CD4-positive, alpha-beta T cell treated with Interleukin-17A for 1 hour (primary cell): Measurements from ENCODE around the gene RNF181.
"Not testable (repeated sequence)": the region's sequence is repeated elsewhere in the genome, so short reads cannot be mapped to it uniquely, and the experiment has no call there.

ENCODE experiments used
- DNase-seq: peaks from one replicate; pipeline ENCODE4 v3.0.0-alpha.2; 2020

Gene RNF181

DNA sequence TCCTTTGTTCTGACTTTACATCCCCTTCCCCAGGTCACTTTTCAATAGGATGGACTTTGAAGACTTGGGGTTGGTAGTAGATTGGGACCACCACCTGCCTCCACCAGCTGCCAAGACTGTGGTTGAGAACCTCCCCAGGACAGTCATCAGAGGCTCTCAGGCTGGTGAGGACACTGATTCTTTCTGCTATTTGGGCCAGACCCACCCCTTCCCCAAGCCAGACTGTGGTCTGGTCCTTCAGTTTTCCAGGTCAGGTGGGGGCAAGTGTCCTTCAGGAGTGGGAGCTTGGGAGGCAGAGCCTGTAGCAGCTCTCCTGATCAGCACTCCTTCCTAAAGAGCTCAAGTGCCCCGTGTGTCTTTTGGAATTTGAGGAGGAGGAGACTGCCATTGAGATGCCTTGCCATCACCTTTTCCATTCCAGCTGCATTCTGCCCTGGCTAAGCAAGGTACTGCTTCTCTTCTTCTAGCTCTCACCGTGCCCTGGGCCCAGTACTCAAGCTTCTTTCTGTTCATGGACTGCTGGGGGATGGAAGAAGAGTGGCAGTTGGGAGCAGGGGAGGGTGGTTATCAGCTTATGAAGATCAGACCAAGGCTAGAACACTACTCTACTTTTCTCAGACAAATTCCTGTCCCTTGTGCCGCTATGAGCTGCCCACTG, 1.1 kb downstream of the RNF181 start:
- DNase-seq, result no peak

DNA sequence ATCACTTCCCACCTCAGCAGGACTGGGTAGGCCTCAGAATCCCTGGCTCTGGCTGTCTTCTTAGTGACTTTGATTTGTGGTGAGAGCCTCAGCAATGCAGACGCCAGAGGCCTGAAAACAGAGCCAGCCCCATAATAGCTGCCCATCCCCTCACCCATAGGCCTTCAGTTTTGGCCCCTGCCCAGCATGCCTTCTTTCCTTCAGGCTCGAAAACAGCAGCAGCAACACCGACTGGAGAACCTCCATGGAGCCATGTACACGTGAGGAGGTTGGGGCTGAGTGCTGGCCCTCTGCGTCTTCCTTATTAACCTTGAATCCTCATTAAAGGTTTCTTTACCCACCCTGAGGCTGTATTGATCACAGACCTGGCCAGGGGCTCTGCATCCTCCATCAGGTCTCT, 1.7 kb downstream of the RNF181 start:
- DNase-seq, result no peak

DNA sequence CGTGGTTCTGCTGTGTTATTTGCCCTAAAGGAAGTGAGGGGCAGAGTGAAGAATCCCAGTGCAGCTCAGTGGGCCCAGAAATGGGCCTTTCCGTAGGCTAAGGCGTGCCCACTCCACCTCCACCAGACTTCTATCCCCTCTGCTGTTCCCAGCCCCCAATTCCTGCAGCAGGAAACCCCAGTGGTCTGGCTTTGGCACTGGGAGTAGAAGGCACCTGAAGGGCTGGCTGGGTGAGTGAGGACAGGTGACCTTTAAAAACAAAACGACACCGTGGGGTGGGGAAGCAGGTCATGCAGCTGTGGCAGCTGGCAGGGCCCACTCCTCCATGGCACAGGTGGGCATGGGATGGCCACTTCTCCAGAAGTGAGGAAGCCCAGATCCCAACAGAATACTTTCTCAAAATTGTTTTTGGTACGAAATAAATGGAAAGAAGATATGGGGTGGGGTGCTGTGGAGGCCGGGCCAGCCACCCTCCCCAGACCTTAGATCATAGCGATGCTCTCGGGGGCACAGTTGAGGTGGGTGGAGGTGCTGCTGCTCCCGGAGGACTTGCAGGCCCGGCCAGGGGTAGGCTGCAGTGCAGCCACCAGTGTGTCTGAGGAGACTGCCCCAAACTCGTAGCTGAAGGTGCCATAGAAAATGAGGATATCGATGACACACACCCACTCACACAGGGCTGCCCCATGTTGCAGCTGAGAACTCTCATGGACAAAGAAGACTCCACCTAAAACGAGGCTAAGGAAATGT, 3.2 kb downstream of the RNF181 start:
- DNase-seq, result no peak

DNA sequence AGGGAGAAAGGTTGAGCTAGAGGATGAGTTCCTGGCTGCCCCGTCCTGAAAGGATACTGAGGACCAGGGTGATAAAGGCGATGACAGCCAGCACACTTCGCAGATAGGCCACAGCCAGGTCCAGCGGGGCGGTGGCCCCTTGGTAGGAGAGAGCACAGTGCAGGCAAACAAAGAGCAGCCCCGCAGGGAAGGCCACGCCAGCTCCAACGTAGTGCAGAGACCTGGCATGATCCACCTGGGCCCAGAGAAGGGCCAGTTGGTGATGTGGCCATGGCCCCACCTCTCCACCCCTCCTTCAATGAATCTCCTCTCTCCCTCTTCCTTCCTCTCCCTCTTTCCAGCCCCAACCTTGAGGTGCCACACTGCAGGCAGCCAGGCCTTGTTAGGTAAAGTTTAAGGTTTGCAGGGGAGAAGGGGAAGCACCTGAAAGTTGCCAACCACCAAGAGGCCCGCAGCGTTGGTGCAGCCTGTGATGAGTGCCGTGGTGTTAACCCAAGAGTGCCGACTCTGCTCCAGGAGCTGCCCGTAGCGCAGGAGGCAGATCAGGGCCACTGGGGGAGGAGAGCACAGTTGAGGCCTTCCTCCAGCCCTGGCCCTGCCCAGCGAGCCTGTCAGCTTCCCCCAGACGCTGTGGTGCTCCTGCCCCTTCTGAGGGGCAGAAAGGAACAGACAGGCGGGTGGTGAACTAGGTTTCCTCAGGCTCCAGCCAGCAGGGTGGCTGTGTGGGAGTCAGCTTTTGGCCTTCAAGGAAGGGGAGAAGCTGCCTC, 4.1 kb downstream of the RNF181 start:
- DNase-seq, result no peak

DNA sequence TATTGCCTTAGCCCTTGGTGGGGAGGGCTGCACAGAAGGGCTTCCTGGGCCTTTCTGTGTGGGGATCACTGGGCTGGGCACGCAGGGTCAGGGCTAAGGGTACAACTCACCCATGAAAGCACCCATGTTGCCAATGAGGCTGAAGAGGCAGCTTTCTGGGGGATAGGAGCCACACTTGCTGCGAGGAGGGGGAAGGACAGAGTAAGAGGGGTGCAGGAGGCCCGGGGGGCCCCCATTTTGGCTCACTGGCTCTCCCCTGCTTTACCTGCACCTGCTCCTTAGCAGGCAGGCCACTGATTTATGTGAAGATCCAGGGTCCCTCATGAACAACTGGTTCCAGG, 4.7 kb downstream of the RNF181 start:
- DNase-seq, result no peak

DNA sequence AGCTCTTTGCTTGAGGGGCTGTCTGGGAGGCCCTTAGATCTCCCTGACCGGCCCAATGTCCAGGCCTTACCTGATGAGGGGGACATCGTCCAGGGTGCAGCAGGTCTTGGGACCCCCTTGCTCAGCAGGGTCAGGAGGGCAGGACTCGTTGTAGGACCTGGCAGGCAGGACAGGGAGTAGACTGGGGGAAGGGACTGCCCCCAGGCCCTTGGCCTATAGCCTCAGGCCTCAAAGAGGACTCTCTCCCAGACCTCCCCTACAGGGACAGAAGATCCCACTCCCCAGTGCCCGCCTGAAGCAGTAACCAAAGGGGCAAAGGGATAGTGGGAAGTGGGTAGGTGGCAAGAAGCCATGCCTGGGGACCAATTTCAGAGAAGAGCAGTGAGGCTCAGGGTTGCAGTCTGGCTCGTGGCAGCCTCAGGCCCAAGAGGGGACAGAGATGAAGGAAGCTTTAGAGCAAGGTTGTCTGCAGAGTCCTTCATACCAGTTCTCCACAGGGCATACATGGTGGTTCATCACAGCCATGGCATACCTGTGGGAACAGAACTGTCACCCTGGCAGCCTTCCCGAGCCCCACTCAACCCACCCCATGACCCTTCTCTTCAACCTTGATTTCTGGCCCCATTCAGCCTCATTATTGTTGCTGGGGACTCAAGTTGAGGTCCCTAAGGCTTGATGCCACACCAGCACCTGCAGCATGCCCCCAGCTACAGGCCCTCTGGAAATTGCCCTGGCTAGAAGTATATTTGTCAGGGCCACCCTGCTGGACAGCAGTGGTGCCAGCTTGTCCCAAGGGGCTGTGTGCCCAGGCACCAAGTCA, 5.6 kb downstream of the RNF181 start:
- DNase-seq, result no peak

DNA sequence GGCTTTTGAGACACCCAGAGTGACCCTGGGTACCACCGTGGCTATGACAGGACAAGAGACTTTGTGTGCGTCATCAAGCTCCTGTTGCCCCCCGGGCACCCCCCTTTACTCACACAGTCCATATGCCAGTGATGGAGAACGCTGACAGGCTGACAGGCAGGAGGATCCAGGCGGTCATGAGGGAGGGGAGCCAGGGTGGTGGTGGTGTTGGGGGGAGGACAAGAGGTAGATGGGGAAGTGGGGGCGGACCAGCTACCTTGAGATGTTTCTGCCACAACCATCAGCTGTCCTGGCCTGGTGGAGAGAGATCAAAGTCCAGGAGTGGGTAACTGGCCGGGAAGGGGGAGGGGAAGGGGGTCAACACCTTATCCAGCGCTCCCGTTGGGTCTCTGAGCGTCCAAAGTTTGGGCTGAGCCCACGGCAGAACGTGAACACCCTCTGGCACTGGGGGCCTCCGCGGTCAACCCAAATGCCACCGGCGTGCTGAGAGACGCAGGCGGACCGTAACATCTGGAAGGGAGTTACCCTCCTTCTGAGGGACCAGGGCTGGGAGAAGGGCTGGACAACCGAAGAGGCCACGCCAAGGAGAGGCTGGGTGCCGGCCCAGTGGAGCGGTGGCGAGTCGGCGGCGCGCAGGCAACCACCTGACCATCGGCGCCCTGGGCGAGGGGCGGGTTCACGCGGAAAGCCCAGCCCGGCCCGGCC, 6.4 kb downstream of the RNF181 start:
- DNase-seq, result no peak

DNA sequence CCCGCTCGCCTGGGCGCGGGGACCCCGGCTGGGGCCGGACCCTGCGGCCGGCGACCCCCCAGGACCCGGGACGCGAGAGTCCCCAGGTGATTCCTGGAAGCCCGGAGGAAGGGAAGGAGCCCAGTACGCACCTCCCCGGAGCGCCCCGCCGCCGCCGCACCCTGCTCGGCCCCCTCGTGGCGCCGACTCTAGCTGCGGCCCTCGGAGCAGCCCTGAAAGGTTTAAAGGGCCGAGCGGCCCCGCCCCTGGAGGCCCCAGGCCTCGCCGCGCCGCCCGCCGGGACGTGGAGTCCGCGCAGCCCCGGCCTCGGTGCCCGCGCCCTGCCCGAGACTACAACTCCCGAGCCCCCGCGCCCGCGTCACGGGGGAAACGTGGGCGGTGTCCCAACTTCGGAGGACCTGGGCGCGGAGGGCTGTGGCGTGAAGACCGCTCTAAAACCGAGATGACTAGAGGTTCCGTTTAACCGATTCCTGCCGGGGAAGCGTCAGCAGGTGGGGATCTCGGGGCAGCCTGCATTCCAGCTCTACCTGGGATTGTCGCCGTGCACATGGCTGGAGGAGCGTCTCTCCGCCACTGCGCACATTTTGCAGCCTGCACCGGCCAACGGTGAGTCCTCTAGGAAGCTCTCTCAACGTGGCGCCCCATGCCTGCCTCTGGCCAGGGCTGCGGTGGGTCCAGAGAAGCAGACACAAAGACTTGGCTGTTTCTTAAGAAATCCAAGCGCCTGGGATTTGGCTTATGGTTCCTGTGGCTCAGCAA, 7.1 kb downstream of the RNF181 start, which contains the start of gene TMEM150A:
TSS of gene TMEM150A (minus strand) at position 223 of the 759 bp plus-strand sequence. CDS start 750 bp downstream, outside the sequence.
- peak; percentile 89 for DNase-seq

DNA sequence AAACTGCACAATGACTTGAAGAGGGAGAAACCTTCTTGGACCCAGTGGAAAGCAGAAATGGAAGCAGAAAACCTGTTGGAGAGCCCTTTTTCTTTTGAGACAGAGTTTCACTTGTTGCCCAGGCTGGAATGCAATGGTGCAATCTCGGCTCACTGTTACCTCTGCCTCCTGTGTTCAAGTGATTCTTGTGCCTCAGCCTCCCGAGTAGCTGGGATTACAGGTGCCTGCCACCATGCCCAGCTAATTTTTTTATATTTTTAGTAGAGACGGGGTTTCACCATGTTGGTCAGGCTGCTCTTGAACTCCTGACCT, 8.5 kb downstream of the RNF181 start:
- DNase-seq, result not testable (repeated sequence)

DNA sequence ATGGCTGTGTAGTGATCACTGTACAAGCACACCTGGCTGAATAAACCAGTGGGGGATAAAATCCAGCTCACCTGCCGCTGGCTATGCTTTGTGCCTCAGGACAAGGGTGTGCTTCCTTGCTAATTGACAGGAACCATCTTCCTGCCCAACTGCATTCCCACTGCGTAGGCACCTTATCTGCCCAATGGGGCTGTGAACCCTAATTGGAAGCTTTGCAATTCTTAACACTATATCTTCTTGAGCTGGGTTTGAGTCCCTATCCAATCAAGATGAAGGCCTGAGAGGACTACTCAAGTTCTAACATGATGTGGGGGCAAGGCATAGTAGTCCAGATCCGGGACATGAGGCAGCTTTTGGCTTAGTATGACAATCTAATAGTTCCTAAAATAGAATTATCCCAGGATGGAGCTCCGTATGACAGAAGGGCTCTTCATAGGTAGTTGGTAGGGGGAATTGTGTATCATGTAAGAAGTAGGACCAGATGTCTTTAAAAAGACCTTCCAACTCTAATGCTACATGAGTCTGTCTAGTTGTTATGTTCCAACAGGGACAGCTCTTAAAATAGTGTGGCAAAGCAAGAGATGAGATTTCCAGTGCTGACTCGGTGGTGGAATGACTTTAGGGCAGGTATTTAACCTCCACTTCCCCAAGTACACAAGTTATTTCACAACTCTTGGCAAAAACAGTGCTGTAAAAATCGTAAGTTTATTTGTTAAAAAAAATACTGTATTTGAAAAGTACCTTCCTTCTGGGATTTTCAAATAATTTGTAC, 9.2 kb downstream of the RNF181 start:
- DNase-seq, result no peak

DNA sequence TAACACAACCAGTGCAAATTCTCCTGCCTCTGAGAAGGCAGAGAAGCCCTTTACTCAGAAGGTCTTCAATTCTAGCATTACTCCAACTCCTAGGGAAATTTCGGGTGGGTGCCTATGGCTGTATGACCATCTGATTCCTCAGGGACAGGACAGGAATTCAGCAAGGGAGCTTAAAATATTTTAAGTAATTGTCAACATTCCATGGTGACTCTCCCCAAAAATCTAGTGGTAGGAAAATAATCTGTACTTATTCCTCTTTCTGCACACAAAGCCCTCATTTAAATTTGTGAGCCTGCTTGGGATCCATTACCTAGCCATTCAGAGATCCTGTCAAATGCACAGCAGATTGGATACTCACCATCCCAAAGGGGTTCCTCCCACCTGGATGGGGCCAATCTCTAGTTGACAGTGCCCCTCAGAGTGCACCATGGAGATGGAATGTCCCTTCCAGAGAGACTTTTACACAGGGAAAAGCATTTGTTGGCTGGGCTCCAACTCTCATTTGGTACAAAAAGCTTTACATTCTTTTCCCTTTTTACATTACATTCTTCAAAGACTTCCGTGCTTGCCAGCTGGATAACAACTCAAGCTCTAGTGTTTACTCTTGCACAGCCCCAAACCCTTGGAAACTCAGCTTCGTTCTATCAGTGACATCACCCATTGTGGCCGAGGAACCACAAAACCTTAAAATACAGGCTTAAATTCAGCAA, 10.0 kb downstream of the RNF181 start:
- no peak for DNase-seq

DNA sequence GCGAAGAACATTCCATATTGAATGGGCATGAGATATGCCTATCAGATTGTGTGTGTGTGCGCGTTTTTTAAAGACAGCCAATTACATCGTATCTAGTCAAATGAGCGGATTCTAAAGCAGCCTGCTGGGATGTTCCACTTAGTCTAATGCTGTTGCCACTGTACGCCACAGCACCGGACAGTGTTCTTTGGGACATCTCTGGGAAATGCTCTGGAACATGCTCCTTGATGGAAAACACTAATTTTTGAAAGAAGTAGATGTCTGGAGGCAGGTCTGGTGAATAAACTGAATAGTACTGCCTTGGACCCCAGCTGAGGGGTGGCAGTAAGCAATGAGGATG, 10.5 kb downstream of the RNF181 start:
- no peak for DNase-seq

DNA sequence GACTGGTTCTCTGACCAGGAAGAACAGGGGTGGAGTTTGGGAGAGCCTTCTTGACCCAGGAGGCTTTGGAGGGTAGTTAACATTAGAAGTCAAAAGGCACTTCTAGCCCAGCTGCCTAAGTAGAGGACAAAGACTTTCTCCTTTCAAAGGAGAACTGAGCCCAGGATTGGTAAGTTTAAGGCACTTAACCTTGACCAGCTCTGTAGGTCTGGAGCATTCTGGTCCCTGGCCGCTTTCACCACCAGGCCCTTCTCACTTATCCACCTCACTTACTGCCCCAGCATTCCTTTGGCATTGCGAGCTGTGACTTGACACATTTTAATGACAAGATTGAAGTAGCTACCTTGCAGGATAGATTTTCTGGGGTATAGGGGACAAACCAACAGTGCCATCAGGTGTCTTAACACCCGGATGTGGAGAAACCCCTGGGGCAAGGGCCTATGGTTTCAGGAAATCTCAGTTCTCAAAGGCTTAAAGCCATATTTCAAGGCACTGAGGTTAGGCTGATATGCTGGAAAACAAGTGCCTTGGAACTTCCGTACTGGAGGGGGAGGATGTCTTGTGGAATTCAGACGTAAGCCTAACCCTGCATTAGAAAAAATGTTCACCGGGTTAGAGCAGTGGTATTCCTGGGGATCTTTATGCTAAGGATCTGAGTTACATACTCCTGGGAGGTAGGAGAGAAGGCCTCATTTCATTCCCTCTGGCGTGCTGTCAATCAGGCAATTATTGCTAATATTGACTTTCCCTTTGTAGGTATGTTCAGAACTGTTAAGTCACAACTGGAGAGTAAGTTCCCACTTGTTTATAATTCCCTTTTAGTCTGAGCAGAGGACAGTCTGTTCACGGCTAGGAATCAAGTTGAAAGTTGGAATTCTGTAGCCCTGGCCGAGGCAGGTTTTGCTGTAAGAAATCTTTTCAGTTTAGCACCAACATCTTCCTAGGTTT, 12.0 kb downstream of the RNF181 start:
- no peak for DNase-seq

DNA sequence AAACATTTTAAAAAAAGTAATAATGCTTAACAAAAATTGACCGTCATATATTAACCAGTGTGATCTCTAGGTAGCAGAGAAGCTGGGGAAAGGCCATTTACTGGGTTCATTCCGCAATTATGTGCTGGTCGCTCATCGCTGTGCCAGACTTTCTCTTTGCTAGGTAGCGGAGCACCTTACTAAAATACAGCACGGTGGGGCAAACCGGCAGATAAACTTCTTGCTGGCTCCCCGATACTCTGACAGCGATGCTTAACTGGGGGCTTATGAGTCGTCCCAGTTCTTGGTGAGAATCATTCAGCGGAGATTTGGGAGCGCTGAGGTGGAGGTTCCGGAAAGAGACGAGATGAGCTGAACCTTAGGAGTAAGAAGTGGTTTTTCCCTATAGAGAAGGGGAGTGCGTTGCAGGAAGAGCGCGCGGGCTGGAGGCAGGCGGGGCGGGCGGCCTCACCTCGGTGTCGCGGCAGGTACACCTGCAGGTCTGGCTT, 15.7 kb downstream of the RNF181 start:
- DNase-seq, result no peak

DNA sequence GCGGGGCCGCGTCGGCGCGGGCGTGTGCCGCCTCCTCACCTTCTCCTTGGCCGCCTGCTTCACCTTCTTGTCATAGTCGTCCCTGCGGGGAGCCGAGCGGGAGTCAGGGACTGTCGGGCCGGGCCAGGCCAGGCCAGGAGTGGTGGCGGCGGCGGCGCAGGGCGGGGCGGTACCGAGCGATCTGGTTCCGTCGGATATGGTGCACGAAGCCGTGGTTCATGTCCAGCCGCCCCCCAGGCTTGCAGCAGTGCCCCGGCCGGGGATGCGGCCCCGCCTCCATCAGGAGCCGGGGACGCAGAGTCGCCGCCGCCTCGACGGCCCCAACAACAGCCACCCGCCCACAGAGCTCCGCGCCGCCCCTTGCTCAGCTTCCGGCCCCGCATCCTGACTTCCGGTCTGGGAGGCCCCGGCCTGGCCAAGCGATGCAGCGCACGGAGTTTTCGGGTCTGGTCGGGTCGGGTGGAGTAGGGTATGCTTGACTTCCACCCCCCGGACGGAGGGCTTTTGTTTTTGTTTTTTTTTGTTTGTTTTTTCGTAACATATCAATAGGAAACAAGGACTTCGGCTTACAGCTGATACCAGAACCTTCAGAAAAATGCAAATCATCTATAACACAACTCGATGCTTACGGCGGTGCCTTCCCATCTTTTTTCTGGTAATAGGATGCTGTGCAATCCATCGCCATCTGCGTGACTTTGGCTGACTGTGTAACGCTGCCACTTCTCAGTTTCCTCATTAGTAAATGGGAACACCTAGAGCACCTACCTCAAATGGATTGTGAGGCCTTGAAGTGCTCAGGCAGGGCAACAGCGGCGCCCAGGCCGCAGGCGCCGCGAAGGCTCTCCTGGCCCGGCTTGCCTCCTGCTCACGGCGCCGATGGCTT, 16.4 kb downstream of the RNF181 start, which contains the start of gene C2orf68:
TSS of gene C2orf68 (minus strand) at position 362 of the 883 bp plus-strand sequence. CDS start at position 280, 82 bp downstream.
- DNase-seq, result peak; percentile 87

DNA sequence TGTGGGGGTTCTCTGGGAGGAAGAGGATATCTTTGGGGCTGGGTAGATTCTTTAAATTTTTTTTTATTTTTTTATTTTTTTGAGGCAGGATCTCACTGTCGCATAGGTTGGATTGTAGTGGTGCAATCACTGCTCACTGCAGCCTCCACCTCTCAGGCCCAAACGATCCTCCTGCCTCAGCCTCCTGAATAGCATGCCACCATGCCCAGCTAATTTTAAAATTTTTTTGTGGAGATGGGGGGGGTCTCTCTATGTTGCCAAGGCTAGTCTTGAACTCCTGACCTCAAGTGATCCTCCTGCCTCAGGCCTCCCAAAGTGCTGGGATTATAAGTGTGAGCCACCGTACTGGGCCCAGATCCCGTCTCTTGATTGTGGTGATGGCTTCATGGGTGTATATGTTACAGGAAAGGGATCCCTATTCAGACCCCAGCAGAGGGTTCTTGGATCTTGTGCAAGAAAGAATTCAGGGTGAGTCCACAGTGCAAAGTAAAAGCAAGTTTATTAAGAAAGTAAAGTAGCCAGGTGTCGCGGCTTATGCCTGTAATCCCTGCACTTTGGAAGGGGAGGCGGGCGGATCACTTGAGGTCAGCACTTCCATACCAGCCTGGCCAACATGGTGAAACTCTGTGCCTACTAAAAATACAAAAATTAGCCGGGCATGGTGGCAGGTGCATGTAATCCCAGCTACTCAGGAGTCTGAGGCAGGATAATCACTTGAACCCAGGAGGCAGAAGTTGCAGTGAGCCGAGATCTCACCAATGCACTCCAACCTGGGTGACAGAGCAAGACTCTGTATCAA, 18.4 kb downstream of the RNF181 start:
- DNase-seq, result no peak

DNA sequence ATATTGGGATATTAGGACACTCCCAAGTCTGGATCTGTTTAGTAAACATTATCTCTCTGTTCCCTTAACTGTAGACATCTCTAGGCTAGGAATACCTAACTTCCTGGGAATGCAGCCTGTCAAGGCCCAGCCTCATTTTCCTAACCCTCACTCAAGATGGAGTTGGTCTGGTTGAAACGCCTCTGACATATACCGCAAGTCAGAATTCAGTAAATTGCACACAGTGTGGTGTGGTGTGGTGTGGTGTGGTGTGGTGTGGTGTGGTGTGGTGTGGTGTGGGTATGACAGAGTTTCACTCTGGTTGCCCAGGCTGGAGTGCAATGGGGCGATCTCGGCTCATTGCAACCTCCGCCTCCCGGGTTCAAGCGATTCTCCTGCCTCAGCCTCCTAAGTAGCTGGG, 19.2 kb downstream of the RNF181 start:
- not testable (repeated sequence) for DNase-seq
